H1 (cell line): ENCODE data around the gene PIK3C2G. TPM values are rescaled to one million over a fixed set of nuclear protein-coding genes. Genes with fewer than 3 reads are reported as not detected.

ENCODE experiments used
- CTCF ChIA-PET: fragments of 300-600 bp; sonication (Branson Sonifier 250); formaldehyde crosslinking; loops from one replicate; lab custom pipeline; 2021; ENCODE audit not compliant: partially characterized antibody; lab: Charles Lee
- POLR2A ChIA-PET: fragments of 300-600 bp; sonication (Branson Sonifier 250); formaldehyde crosslinking; loops from one replicate; lab custom pipeline; 2021; ENCODE audit warnings: inconsistent platforms; ENCODE audit not compliant: partially characterized antibody; lab: Charles Lee
- DNase-seq, 2 experiments: peaks; one replicate each; pipeline versions ENCODE4 v3.0.0 to v3.0.0-alpha.2; 2010 to 2022; ENCODE audit warnings: low spot score in 2 of 2, low read depth in 1 of 2, mixed read lengths in 1 of 2
- FAIRE-seq: peaks from 2 replicates; lab custom pipeline; 2011; peaks lifted over from hg19 to GRCh38; lab: Jason Lieb, UNC
- H2AFZ ChIP-seq: 2 replicates; pipeline ENCODE4 v1.8.1; 2012; ENCODE audit warnings: low read length, inconsistent platforms
- H2AK5ac ChIP-seq: 2 replicates; pipeline ENCODE4 v1.6.1; 2013; ENCODE audit warnings: low read depth, low read length
- H2BK120ac ChIP-seq: replicated peaks from 2 replicates; pipeline ENCODE3; 2013; ENCODE audit warnings: low read depth, low read length, inconsistent platforms
- H2BK12ac ChIP-seq: 2 replicates; pipeline ENCODE4 v1.6.1; 2013; ENCODE audit warnings: low read depth, low read length
- H2BK15ac ChIP-seq: 2 replicates; pipeline ENCODE4 v1.6.1; 2013; ENCODE audit warnings: low read length
- H2BK20ac ChIP-seq: 2 replicates; pipeline ENCODE4 v1.6.1; 2013; ENCODE audit warnings: low read length
- H2BK5ac ChIP-seq: 2 replicates; pipeline ENCODE4 v1.6.1; 2013; ENCODE audit warnings: low read depth, low read length
- H3K14ac ChIP-seq: 2 replicates; pipeline ENCODE4 v1.6.1; 2013; ENCODE audit warnings: inconsistent platforms; ENCODE audit not compliant: insufficient read length
- H3K18ac ChIP-seq: 2 replicates; pipeline ENCODE4 v1.6.1; 2013; ENCODE audit warnings: low read length; ENCODE audit errors: extremely low read depth
- H3K23ac ChIP-seq: 2 replicates; pipeline ENCODE4 v1.6.1; 2013; ENCODE audit warnings: inconsistent platforms; ENCODE audit not compliant: insufficient read length
- H3K23me2 ChIP-seq: 2 replicates; pipeline ENCODE4 v1.6.1; 2013; ENCODE audit warnings: low read depth, low read length
- H3K27ac ChIP-seq: 2 replicates; pipeline ENCODE4 v1.6.1; 2011; ENCODE audit warnings: low read depth, low read length, inconsistent platforms
- H3K27me3 ChIP-seq, 4 experiments: replicated peaks in 1 of 4; 1 replicate in 1 of 4; 2 replicates in 3 of 4; pipeline versions ENCODE4 v1.6.1 to v1.8.1; 2011 to 2013; ENCODE audit warnings: low read length in 3 of 4, mild to moderate bottlenecking in 3 of 4, inconsistent platforms in 2 of 4, mixed read lengths in 2 of 4, moderate library complexity in 1 of 4; ENCODE audit not compliant: control insufficient read depth in 3 of 4, insufficient read depth in 3 of 4; ENCODE audit errors: extremely low read depth in 1 of 4
- H3K36me3 ChIP-seq, 4 experiments: 2 replicates each; pipeline versions ENCODE4 v1.6.1 to v1.8.1; 2011 to 2013; ENCODE audit warnings: mild to moderate bottlenecking in 4 of 4, low read length in 3 of 4, moderate library complexity in 2 of 4, control low read depth in 1 of 4, inconsistent platforms in 1 of 4; ENCODE audit not compliant: insufficient read depth in 4 of 4, control insufficient read depth in 2 of 4
- H3K4ac ChIP-seq: replicated peaks from 2 replicates; pipeline ENCODE3; 2013; ENCODE audit warnings: low read length, low read depth, mixed read lengths, inconsistent platforms; ENCODE audit not compliant: insufficient read length
- H3K4me1 ChIP-seq, 4 experiments: replicated peaks in 1 of 4; 1 replicate in 1 of 4; 2 replicates in 3 of 4; pipeline versions ENCODE4 v1.6.1 to v1.8.1; 2011 to 2013; ENCODE audit warnings: low read length in 3 of 4, inconsistent platforms in 2 of 4, mixed read lengths in 1 of 4; ENCODE audit not compliant: insufficient read depth in 4 of 4, control insufficient read depth in 3 of 4
- H3K4me2 ChIP-seq, 2 experiments: 2 replicates each; pipeline versions ENCODE4 v1.6.1 to v1.8.1; 2011 to 2013; ENCODE audit warnings: low read depth in 2 of 2, low read length in 2 of 2, control low read depth in 1 of 2, inconsistent platforms in 1 of 2, mild to moderate bottlenecking in 1 of 2; ENCODE audit not compliant: insufficient read depth in 1 of 2
- H3K4me3 ChIP-seq, 4 experiments: fragments of 200-600, 300-600 bp in 1 of 4; sonication (generic), shearing (Covaris generic), sonication (Bioruptor Twin) in 1 of 4; 2 replicates each; pipeline versions ENCODE4 v1.5.1 to v1.8.1; 2011 to 2016; ENCODE audit warnings: low read length in 4 of 4, low read depth in 3 of 4, control low read depth in 2 of 4, inconsistent platforms in 2 of 4, mild to moderate bottlenecking in 2 of 4, mixed read lengths in 1 of 4, moderate library complexity in 1 of 4; ENCODE audit not compliant: insufficient read depth in 2 of 4; ENCODE audit errors: extremely low read depth in 1 of 4
- H3K56ac ChIP-seq: replicated peaks from 2 replicates; pipeline ENCODE3; 2013; ENCODE audit warnings: low read depth, mild to moderate bottlenecking, mixed read lengths, low read length, inconsistent platforms; ENCODE audit not compliant: insufficient read length
- H3K79me1 ChIP-seq: 2 replicates; pipeline ENCODE4 v1.6.1; 2013; ENCODE audit warnings: low read depth, low read length, control low read depth
- H3K79me2 ChIP-seq, 2 experiments: 2 replicates each; pipeline versions ENCODE4 v1.6.1 to v1.8.1; 2012 to 2013; ENCODE audit warnings: low read length in 2 of 2, mild to moderate bottlenecking in 2 of 2, inconsistent platforms in 1 of 2; ENCODE audit not compliant: insufficient read depth in 2 of 2, control insufficient read depth in 1 of 2
- H3K9ac ChIP-seq, 4 experiments: replicated peaks in 1 of 4; 1 replicate in 1 of 4; 2 replicates in 3 of 4; pipeline versions ENCODE4 v1.6.1 to v1.8.1; 2011 to 2013; ENCODE audit warnings: low read depth in 3 of 4, low read length in 3 of 4, control low read depth in 2 of 4, mild to moderate bottlenecking in 2 of 4, moderate library complexity in 2 of 4, inconsistent platforms in 1 of 4; ENCODE audit errors: extremely low read depth in 1 of 4
- H3K9me3 ChIP-seq, 2 experiments: 2 replicates each; pipeline versions ENCODE4 v1.6.1 to v1.8.1; 2012 to 2013; ENCODE audit warnings: mild to moderate bottlenecking in 2 of 2, moderate library complexity in 2 of 2, control low read depth in 1 of 2, inconsistent platforms in 1 of 2, low read depth in 1 of 2, low read length in 1 of 2, mixed read lengths in 1 of 2; ENCODE audit not compliant: insufficient read depth in 2 of 2
- H4K20me1 ChIP-seq, 2 experiments: replicated peaks in 1 of 2; 2 replicates each; pipeline versions ENCODE3 to v1.8.1; 2011 to 2013; ENCODE audit warnings: inconsistent platforms in 2 of 2, low read length in 2 of 2, mild to moderate bottlenecking in 1 of 2; ENCODE audit not compliant: insufficient read depth in 2 of 2, control insufficient read depth in 1 of 2
- H4K5ac ChIP-seq: 2 replicates; pipeline ENCODE4 v1.6.1; 2013; ENCODE audit warnings: low read length, low read depth, mixed read lengths, inconsistent platforms; ENCODE audit not compliant: insufficient read length
- H4K8ac ChIP-seq: 2 replicates; pipeline ENCODE4 v1.8.0; 2013; ENCODE audit warnings: mild to moderate bottlenecking, moderate library complexity, low read length, inconsistent platforms; ENCODE audit not compliant: insufficient read depth; ENCODE audit errors: extremely low read depth
- H4K91ac ChIP-seq: replicated peaks from 2 replicates; pipeline ENCODE3; 2013; ENCODE audit warnings: low read length, mixed read lengths, inconsistent platforms; ENCODE audit not compliant: insufficient read length
- ATF3 ChIP-seq: IDR thresholded peaks from 2 replicates; pipeline ENCODE4 v1.6.1; 2011; ENCODE audit warnings: low read depth, mild to moderate bottlenecking, low read length; ENCODE audit not compliant: insufficient read depth
- CTBP2 ChIP-seq: IDR thresholded peaks from 2 replicates; pipeline ENCODE4 v1.7.0; 2011; ENCODE audit warnings: borderline replicate concordance, mild to moderate bottlenecking, moderate library complexity, mixed read lengths, low read length; ENCODE audit not compliant: insufficient read depth, insufficient read length
- CTCF ChIP-seq, 3 experiments: IDR thresholded peaks; 1 replicate in 2 of 3; 2 replicates in 1 of 3; pipeline versions ENCODE4 v1.5.1 to v1.6.1; 2011; ENCODE audit warnings: low read length in 3 of 3, mild to moderate bottlenecking in 3 of 3, inconsistent platforms in 2 of 3, low read depth in 1 of 3, moderate library complexity in 1 of 3; ENCODE audit not compliant: insufficient read depth in 1 of 3; ENCODE audit errors: control extremely low read depth in 1 of 3
- HDAC2 ChIP-seq, 2 experiments: fragments of 300-600 bp in 1 of 2; sonication (generic) in 1 of 2; IDR thresholded peaks; 2 replicates each; pipeline ENCODE4 v1.6.1; 2011 to 2012; ENCODE audit warnings: low read depth in 2 of 2, low read length in 2 of 2, mild to moderate bottlenecking in 2 of 2, moderate library complexity in 2 of 2, borderline replicate concordance in 1 of 2, inconsistent platforms in 1 of 2
- NRF1 ChIP-seq: IDR thresholded peaks from 2 replicates; pipeline ENCODE4 v1.6.1; 2011; ENCODE audit warnings: mild to moderate bottlenecking, low read depth, low read length, improper control_type of control experiment
- POLR2A ChIP-seq, 2 experiments: IDR thresholded peaks; 1 replicate in 1 of 2; 2 replicates in 1 of 2; pipeline ENCODE4 v1.6.1; 2011; ENCODE audit warnings: low read depth in 2 of 2, low read length in 2 of 2, mild to moderate bottlenecking in 2 of 2; ENCODE audit errors: control extremely low read depth in 1 of 2
- SIX5 ChIP-seq: IDR thresholded peaks from 2 replicates; pipeline ENCODE4 v1.6.1; 2011; ENCODE audit warnings: mild to moderate bottlenecking, low read depth, low read length
- SP1 ChIP-seq: IDR thresholded peaks from 2 replicates; pipeline ENCODE4 v1.6.1; 2011; ENCODE audit warnings: low read depth, low read length
- SP4 ChIP-seq: IDR thresholded peaks from 2 replicates; pipeline ENCODE4 v1.6.1; 2012; ENCODE audit warnings: low read length, inconsistent platforms
- TAF1 ChIP-seq: IDR thresholded peaks from 2 replicates; pipeline ENCODE4 v1.6.1; 2011; ENCODE audit warnings: mild to moderate bottlenecking, low read depth, low read length
- TEAD4 ChIP-seq: IDR thresholded peaks from 2 replicates; pipeline ENCODE4 v1.6.1; 2012; ENCODE audit warnings: low read depth, low read length, inconsistent platforms, mixed read lengths
- WGBS, 2 experiments: shearing (Covaris generic) in 1 of 2; methylation state at CpG; one replicate each; pipeline versions ENCODE4 v1.1.6 to v1.1.7; 2013 to 2015; ENCODE audit warnings: low lambda C conversion rate in 2 of 2, mixed read lengths in 2 of 2, inconsistent platforms in 1 of 2, low coverage in 1 of 2, missing lambda C conversion rate in 1 of 2; ENCODE audit not compliant: insufficient replicate concordance in 2 of 2, insufficient coverage in 1 of 2, insufficient read length in 1 of 2; ENCODE audit errors: extremely low coverage in 1 of 2, missing lambda C conversion rate in 1 of 2; 5-methylcytosine and 5-hydroxymethylcytosine counted together
- polyA plus RNA-seq, 7 experiments: library from polyadenylated mRNA; depleted of rRNA in 3 of 7; stranded (reverse) in 5 of 7; unstranded in 2 of 7; fragments of >200 nt in 5 of 7; fragments of 200-250 nt in 2 of 7; gene quantifications; 1 replicate in 5 of 7; 2 replicates in 1 of 7; 4 replicates in 1 of 7; pipeline versions ENCODE4 v1.2.1 to v1.2.3, GENCODE V29; 2011 to 2013; ENCODE audit warnings: missing spikeins in 2 of 7, mixed read lengths in 2 of 7
- total RNA-seq: library from RNA; stranded (reverse); fragmentation: NEBNext Ultra II Directional; extraction: Animal tissue kit (Norgen Biotek cat#: 25700); gene quantifications from 2 replicates; pipeline ENCODE4 v1.2.1, GENCODE V29; 2021

Gene PIK3C2G
- total and polyA plus RNA-seq, 2 of the 8 experiments (the other 6 are each of a cell fraction or from before 2014, with no cell fraction given): not detected

GRCh38 chr12:18567787-18568186 is 306.5 kb downstream of the PIK3C2G start:
- Histone ChIP-seq H3K9ac (no peak overlapping the region), H2AFZ (no peak overlapping the region; the same call in 1 of the 2 replicates), H4K91ac (no peak overlapping the region), H3K4me2 (no peak overlapping the region), H2BK120ac (no peak overlapping the region), H3K23me2 (no peaks in the 10 kb centered on the region), H3K36me3 (no peaks in the 10 kb centered on the region), H2BK15ac (no peak overlapping the region), H3K14ac (no peak overlapping the region), H3K56ac (no peak overlapping the region), H3K27ac (no peak overlapping the region), H3K4me1 (no peaks in the 10 kb centered on the region), H2BK5ac (no peak overlapping the region), H3K9me3 (no peaks in the 10 kb centered on the region; a peak in 1 of 4 replicates), H4K20me1 (no peaks in the 10 kb centered on the region), H4K8ac (no peak overlapping the region), H2BK12ac (no peak overlapping the region), H2AK5ac (no peak overlapping the region), H3K4me3 (no peak overlapping the region), H3K27me3 (no peaks in the 10 kb centered on the region), H2BK20ac (no peak overlapping the region), H3K4ac (no peak overlapping the region), H3K18ac (no peak overlapping the region), H3K79me2 (no peaks in the 10 kb centered on the region), H3K79me1 (no peaks in the 10 kb centered on the region), H3K23ac (no peak overlapping the region), H4K5ac (no peak overlapping the region)
- FAIRE-seq (no peak), DNase-seq (no peak)
- WGBS, 2 experiments: 95% methylated on average over 2 of the region's 2 CpGs; no CpG with 5 or more reads in 1 of the 2 experiments
- ChIA-PET POLR2A (no interaction called here), CTCF (no interaction called here)
- TF ChIP-seq POLR2A (IDR thresholded peaks at IDR 0.05; ENCODE audit: control extremely low read depth in 1 of 2, low read depth in 2 of 2, low read length in 2 of 2) (no peak), CTCF (IDR thresholded peaks at IDR 0.05; ENCODE audit: control extremely low read depth in 1 of 3, insufficient read depth in 1 of 3, low read depth in 1 of 3, low read length in 3 of 3) (no peak), TEAD4 (no peak), SP1 (no peak), ATF3 (no peak), HDAC2 (IDR thresholded peaks at IDR 0.05; ENCODE audit: borderline replicate concordance in 1 of 2, low read depth in 2 of 2, low read length in 2 of 2) (no peak), NRF1 (no peak), CTBP2 (no peak), TAF1 (no peak), SP4 (no peak), SIX5 (no peak)
